ENCODE results near the gene TPSG1.
"Not testable (repeated sequence)": the region's sequence is repeated elsewhere in the genome, so short reads cannot be mapped to it uniquely, and the experiment has no call there.

TPSG1 gene

GRCh38 chr16:1257561-1258224 lies 32.6 kb upstream of the TPSG1 start:
- no peak for DNase-seq (ENCODE audit: low read depth, low spot score)
- H3K27ac ChIP-seq = no peak overlapping the region

GRCh38 chr16:1256874-1257322 lies 31.8 kb upstream of the TPSG1 start:
- H3K27ac ChIP-seq = no peak overlapping the region
- no peak for DNase-seq (ENCODE audit: low read depth, low spot score)

GRCh38 chr16:1256296-1256873 lies 31.3 kb upstream of the TPSG1 start:
- DNase-seq (ENCODE audit: low read depth, low spot score); H3K27ac ChIP-seq: not testable (repeated sequence)

GRCh38 chr16:1255276-1256122 lies 30.4 kb upstream of the TPSG1 start, which contains the start of gene TPSD1:
TPSD1 (plus strand) TSS chr16:1256069; CDS start chr16:1256281, 212 bp downstream.
- not testable (repeated sequence) for DNase-seq (ENCODE audit: low read depth, low spot score); H3K27ac ChIP-seq

DNA sequence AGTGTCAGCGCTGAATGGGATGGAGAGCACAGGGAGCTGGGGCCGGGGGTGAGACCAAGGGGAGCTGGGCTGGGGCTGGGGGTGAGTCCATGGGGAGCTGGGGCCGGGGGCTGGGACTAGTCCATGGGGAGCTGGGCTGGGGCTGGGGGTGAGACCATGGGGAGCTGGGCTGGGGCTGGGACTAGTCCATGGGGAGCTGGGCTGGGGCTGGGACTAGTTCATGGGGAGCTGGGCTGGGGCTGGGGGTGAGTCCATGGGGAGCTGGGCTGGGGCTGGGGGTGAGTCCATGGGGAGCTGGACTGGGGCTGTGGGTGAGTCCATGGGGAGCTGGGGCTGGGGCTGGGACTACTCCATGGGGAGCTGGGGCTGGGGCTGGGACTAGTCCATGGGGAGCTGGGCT lies 29.8 kb upstream of the TPSG1 start:
- DNase-seq (ENCODE audit: low read depth, low spot score); H3K27ac ChIP-seq: not testable (repeated sequence)

DNA sequence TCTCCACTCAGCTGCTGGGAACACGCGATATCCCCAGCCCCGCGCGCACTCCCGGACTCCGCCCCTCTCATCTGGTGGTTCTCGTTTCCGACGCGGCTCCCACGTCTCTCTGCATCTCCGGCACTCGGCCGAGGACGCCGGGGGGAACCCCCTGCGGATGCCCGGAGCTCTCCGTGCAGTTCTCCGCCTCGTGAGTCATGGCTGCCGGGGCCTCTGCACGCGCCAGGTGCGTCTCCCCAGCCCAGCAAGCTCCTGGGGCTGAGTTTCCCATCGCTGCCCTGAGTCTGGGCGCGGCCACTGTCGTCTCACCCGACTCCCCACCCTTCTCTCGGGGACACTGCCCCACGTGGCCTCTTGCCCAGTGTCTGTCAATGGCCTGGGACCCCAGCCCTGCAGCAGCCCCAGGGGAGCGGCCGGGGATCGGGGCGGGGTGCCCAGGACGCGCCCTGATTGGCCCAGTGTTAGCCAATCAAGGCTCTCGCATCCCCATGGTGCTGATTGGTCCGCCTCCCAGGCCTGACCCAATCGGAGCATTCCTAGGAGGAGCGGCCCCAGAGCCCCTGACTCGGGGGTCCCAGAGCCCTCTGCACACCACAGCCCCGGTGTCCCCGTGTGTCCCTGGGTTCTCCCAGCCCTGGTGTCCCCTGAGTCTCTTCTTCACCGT lies 28.8 kb upstream of the TPSG1 start:
- DNase-seq (ENCODE audit: low read depth, low spot score) = not testable (repeated sequence)

GRCh38 chr16:1249031-1249755 lies 24.1 kb upstream of the TPSG1 start:
- H3K27ac ChIP-seq; DNase-seq (ENCODE audit: low read depth, low spot score): not testable (repeated sequence)

More for the DNA sequence above, 28.8 kb upstream of the TPSG1 start:
- not testable (repeated sequence) for H3K27ac ChIP-seq

GRCh38 chr16:1247903-1248537 lies 23.0 kb upstream of the TPSG1 start:
- DNase-seq (ENCODE audit: low read depth, low spot score) = not testable (repeated sequence)

GRCh38 chr16:1245452-1246020 lies 20.5 kb upstream of the TPSG1 start:
- H3K27ac ChIP-seq = no peak overlapping the region
- DNase-seq (ENCODE audit: low read depth, low spot score) = no peak

More at GRCh38 chr16:1247903-1248537, 23.0 kb upstream of the TPSG1 start:
- not testable (repeated sequence) for H3K27ac ChIP-seq

GRCh38 chr16:1244881-1245280 lies 19.8 kb upstream of the TPSG1 start:
- H3K27ac ChIP-seq = no peak overlapping the region
- DNase-seq (ENCODE audit: low read depth, low spot score) = no peak

- DNase-seq (ENCODE audit: low read depth, low spot score); H3K27ac ChIP-seq: not testable (repeated sequence)
Measured at GRCh38 chr16:1243907-1244850, 19.1 kb upstream of the TPSG1 start.

DNA sequence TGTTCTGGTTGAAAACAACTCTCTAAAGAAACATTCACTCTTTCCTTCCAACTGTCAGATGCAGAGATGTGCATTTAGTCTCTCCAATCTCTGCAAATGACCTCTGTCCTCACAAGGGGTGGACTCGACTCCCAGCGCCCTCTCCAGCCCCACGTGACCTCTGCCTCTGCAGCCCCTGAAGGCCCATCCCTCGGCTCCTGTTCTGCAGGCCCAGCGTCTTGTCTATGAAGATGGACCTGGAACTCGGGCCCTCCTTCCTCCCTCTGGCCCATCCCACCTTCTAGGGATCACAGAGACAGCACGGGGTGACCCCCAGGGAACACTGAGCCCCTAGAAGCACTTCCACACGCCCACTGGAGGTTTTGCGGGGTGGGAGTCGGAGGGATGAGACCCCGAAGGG lies 18.3 kb upstream of the TPSG1 start:
- H3K27ac ChIP-seq; DNase-seq (ENCODE audit: low read depth, low spot score): not testable (repeated sequence)

DNA sequence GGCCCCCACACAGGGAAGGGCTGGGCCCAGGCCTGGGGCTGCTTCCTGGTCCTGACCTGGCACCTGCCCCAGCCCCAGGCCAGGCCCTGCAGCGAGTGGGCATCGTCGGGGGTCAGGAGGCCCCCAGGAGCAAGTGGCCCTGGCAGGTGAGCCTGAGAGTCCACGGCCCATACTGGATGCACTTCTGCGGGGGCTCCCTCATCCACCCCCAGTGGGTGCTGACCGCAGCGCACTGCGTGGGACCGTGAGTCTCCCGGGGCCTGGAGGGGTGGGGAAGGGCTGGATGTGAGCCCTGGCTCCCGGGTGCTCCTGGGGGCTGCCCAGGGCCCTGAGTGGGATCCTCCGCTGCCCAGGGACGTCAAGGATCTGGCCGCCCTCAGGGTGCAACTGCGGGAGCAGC lies 16.0 kb upstream of the TPSG1 start:
- not testable (repeated sequence) for H3K27ac ChIP-seq; DNase-seq (ENCODE audit: low read depth, low spot score)

DNA sequence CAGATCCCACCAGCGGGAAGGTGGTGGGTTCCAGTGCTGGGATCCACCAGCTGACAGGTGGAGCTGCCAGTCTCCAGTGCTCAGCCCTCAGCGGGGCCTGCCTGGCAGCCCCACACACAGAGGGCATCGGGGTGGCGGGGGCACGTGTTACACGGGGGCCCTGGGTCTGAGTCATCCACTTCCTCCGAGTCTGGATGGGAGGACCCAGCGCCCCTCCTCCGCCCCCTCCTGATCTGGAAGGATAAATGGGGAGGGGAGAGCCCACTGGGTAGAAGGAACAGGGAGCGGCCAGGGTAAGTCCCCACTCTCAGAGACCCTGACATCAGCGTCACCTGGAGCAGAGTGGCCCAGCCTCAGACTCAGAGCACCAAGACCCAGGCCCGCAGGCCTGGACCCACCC lies 15.4 kb upstream of the TPSG1 start, which contains the start of gene TPSAB1:
Gene TPSAB1 (plus strand): TSS at position 270 of the 400 bp plus-strand sequence. CDS start 234 bp downstream, outside the sequence.
- DNase-seq (ENCODE audit: low read depth, low spot score); H3K27ac ChIP-seq: not testable (repeated sequence)

- H3K27ac ChIP-seq; DNase-seq (ENCODE audit: low read depth, low spot score): not testable (repeated sequence)
Measured at GRCh38 chr16:1239575-1239974, 14.5 kb upstream of the TPSG1 start.

- DNase-seq (ENCODE audit: low read depth, low spot score); H3K27ac ChIP-seq: not testable (repeated sequence)
Measured at GRCh38 chr16:1238909-1239308, 13.8 kb upstream of the TPSG1 start.

GRCh38 chr16:1237990-1238389 lies 12.9 kb upstream of the TPSG1 start:
- no peak for DNase-seq (ENCODE audit: low read depth, low spot score)
- no peak overlapping the region for H3K27ac ChIP-seq

DNA sequence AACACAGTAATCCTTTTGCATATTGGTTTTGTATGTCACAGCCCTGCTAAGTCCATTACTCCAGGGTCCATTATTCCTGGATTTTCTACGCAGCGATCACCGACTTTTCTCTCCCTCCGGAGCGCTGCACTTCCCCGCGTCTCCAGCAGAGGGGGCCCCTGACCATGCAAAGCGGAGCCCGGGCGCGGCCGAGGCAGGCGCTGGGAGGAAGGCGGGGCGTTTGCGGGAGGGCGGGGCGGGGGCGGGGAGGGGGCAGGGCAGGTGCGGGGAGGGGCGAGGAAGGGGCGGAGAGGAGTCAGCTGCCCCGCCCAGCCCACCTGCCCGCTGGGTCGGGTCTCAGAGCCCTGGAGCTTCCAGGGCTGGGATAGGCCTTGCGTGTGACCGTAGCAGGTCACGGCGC lies 11.6 kb upstream of the TPSG1 start:
- H3K27ac ChIP-seq; DNase-seq (ENCODE audit: low read depth, low spot score): not testable (repeated sequence)

Measured in epithelial cell of prostate (primary cell).